Left ventricle myocardium inferior (tissue), 1 donor: ENCODE data around the gene GPR32. TPM values are rescaled to one million over a fixed set of nuclear protein-coding genes. Genes with fewer than 3 reads are reported as not detected.
"Not testable (repeated sequence)": the region's sequence is repeated elsewhere in the genome, so short reads cannot be mapped to it uniquely, and the experiment has no call there.

ENCODE experiments used
- DNase-seq: peaks from one replicate; pipeline ENCODE4 v3.0.0-alpha.2; 2020
- H3K27ac ChIP-seq: fragments of 200-600 bp; replicated peaks from 2 replicates; pipeline ENCODE4 v1.8.0; 2021
- H3K27me3 ChIP-seq: fragments of 200-600 bp; 2 replicates; pipeline ENCODE4 v1.8.0; 2021; ENCODE audit warnings: low read depth
- H3K36me3 ChIP-seq: fragments of 200-600 bp; 2 replicates; pipeline ENCODE4 v1.8.0; 2021
- H3K4me1 ChIP-seq: fragments of 200-600 bp; 2 replicates; pipeline ENCODE4 v1.8.0; 2021
- H3K4me3 ChIP-seq: fragments of 200-600 bp; 2 replicates; pipeline ENCODE4 v1.8.0; 2021; ENCODE audit warnings: mild to moderate bottlenecking, moderate library complexity
- H3K9me3 ChIP-seq: fragments of 200-600 bp; replicated peaks from 2 replicates; pipeline ENCODE4 v1.8.0; 2021
- CTCF ChIP-seq: fragments of 200-600 bp; IDR thresholded peaks from 2 replicates; pipeline ENCODE4 v1.8.0; 2021; ENCODE audit warnings: antibody characterized with exemption, mild to moderate bottlenecking, borderline replicate concordance
- intact Hi-C: fragments of 100-400 bp; cut with micrococcal nuclease; formaldehyde crosslinking; loops from one replicate; pipeline ENCODE4 v1.11.0; 2022
- total RNA-seq: library from RNA; stranded (reverse); fragmentation: NEBNext Ultra II Directional; extraction: Animal tissue kit (Norgen Biotek cat#: 25700); gene quantifications from one replicate; pipeline ENCODE4 v1.2.1, GENCODE V29; 2021
- donor health status: DM: no; HTN: yes; CAD: no; lungs with severe emphysema.

Gene GPR32
- total RNA-seq, 1 donor from 2014 or later, result not detected

- DNase-seq, result no peak
- no peak for TF ChIP-seq CTCF
- Histone ChIP-seq H3K4me1 (no peaks in the 10 kb centered on the region), H3K27ac (no peak overlapping the region), H3K36me3 (no peaks in the 10 kb centered on the region), H3K4me3 (no peak overlapping the region), H3K27me3 (peaks cover 81% of the 10 kb centered on the region), H3K9me3 (no peaks in the 10 kb centered on the region)
- intact Hi-C loops, result no loop called here
Observed at GRCh38 chr19:50741179-50741933, 28.9 kb upstream of the GPR32 start.

DNA sequence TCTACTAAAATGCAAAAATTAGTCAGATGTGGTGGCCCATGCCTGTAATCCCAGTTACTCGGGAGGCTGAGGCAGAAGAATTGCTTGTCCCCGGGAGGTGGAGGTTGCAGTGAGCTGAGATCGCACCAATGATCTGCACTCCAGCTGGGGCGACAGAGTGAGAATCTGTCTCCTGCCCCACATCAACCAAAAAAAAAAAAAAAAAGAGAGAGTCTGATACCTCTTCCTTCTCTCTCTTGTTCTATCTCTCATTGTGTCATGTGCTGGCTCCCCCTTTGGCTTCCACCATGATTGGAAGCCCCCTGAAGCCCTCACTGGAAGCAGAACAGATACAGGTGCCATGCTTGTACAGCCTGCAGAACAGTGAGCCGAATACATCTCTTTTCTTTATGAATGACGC, 26.7 kb upstream of the GPR32 start:
- intact Hi-C loops, result no loop called here
- H3K9me3 ChIP-seq, result no peaks in the 10 kb centered on the region
- H3K36me3 ChIP-seq, result no peaks in the 10 kb centered on the region
- no peak for TF ChIP-seq CTCF
- no peak overlapping the region for H3K27ac ChIP-seq
- DNase-seq, result no peak
- H3K4me1 ChIP-seq, result no peaks in the 10 kb centered on the region
- peaks cover 74% of the 10 kb centered on the region for H3K27me3 ChIP-seq
- no peak overlapping the region for H3K4me3 ChIP-seq

DNA sequence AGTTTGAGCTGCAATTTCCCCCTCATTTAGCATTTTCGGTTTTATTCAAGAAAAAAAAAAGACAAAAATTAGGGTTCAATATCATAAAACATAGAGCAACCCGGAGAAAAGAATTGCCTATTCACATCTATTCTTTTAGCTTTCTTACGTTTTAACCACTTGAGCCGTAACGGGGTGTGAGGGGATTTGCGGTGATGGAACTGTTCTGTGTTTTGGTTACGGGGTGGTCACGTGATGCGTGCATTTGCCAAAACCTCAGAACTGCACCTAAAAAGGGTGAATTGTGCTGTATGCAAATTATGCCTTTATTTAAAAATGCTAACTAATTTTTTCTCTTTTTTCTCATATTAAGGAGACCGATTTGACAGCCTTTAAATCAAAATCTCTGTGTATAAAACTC, 25.0 kb upstream of the GPR32 start:
- no peak for TF ChIP-seq CTCF

GRCh38 chr19:50747141-50747540, 23.1 kb upstream of the GPR32 start:
- H3K4me3 ChIP-seq, H3K27ac ChIP-seq, DNase-seq, H3K9me3 ChIP-seq, intact Hi-C loops, H3K4me1 ChIP-seq, H3K36me3 ChIP-seq: not testable (repeated sequence)
- H3K27me3 ChIP-seq, result peaks cover 74% of the 10 kb centered on the region

More for the DNA sequence above, 25.0 kb upstream of the GPR32 start:
- Histone ChIP-seq H3K27me3 (peaks cover 74% of the 10 kb centered on the region), H3K36me3 (no peaks in the 10 kb centered on the region), H3K4me3 (no peak overlapping the region), H3K27ac (no peak overlapping the region), H3K9me3 (no peaks in the 10 kb centered on the region), H3K4me1 (no peaks in the 10 kb centered on the region)
- DNase-seq, result no peak
- intact Hi-C loops, result no loop called here

DNA sequence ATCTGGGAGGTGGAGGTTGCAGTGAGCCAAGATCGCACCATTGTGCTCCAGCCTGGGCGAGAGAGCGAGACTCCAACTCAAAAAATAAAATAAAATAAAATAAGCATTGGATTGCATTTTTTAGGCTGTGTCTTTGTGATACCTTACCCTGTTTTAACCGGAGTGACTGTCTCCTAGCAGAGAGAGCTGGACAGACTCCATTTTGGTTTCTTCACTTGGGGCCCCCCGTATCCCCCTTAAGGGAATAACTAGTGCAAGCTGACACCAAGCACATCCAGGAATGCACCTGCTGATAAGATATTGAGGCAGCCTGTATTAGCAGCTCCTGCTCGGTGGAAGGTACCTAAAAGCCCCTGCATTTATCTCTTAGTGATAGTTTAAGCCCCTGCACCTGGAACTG, 20.8 kb upstream of the GPR32 start:
- DNase-seq, result no peak
- TF ChIP-seq CTCF, result no peak

DNA sequence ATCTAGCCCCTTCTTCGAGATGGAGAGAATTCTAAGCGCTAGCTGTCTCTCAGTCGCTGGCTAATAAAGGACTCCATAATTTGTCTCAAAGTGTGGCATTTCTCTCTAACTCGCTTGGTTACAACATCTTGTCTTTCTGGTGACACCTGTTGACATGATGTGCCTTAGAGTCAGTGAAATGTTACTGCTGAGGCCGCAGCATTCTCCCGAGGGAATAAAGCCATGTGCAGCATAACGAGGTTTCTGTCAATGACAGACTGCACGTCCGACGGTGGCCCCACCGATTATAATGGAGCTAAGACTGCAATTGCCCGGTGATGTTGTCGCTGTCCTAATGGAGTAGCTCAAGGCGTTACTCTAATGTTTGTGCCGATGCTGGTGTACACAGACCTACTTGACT, 20.3 kb upstream of the GPR32 start:
- no peaks in the 10 kb centered on the region for H3K36me3 ChIP-seq
- no peaks in the 10 kb centered on the region for H3K9me3 ChIP-seq
- H3K27ac ChIP-seq, result no peak overlapping the region
- DNase-seq, result no peak
- no peak for TF ChIP-seq CTCF
- H3K4me3 ChIP-seq, result no peak overlapping the region
- intact Hi-C loops, result no loop called here
- no peaks in the 10 kb centered on the region for H3K4me1 ChIP-seq
- H3K27me3 ChIP-seq, result peaks cover 78% of the 10 kb centered on the region

More for the DNA sequence above, 20.8 kb upstream of the GPR32 start:
- Histone ChIP-seq H3K27ac (no peak overlapping the region), H3K9me3 (no peaks in the 10 kb centered on the region), H3K4me3 (no peak overlapping the region), H3K27me3 (peaks cover 76% of the 10 kb centered on the region), H3K36me3 (no peaks in the 10 kb centered on the region), H3K4me1 (no peaks in the 10 kb centered on the region)
- intact Hi-C loops, result no loop called here
